ENCODE data around the gene PAGE1.

The PAGE1 gene

DNA sequence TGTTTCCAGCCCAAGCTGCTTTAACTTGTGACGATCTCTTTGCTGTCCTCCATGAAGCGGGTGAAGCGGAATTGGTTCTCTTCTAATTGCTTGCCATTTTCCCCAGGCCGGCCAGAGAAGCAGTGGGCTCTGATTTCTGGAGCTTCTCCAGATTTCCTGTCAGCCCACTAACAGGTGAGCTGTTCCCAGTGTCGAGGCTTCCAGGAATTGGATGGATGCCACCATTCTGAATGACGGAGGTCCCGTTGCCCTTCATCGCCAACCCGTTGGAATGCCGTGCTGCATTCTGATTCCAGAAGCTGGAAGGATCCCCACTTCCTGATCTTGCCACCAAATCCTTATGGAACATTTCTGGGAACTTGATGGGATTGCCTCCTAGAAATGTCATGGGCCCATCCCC lies 31.0 kb downstream of the PAGE1 start:
- Mint-ChIP-seq H3K27ac (no peak overlapping the region), H3K4me3 (no peak overlapping the region), H3K4me1 (no peaks in the 10 kb centered on the region), H3K36me3 (no peaks in the 10 kb centered on the region), H3K9me3 (no peaks in the 10 kb centered on the region), H3K27me3 (no peaks in the 10 kb centered on the region)
- ATAC-seq: no peak

GRCh38 chrX:49661881-49662280 lies 33.9 kb downstream of the PAGE1 start:
- Mint-ChIP-seq H3K36me3 (no peaks in the 10 kb centered on the region), H3K27ac (no peak overlapping the region), H3K4me1 (no peaks in the 10 kb centered on the region), H3K4me3 (no peak overlapping the region), H3K27me3 (no peaks in the 10 kb centered on the region), H3K9me3 (no peaks in the 10 kb centered on the region)
- ATAC-seq: no peak

- Mint-ChIP-seq H3K27ac (no peak overlapping the region), H3K4me3 (no peak overlapping the region), H3K27me3 (peaks cover 10% of the 10 kb centered on the region), H3K9me3 (no peaks in the 10 kb centered on the region), H3K4me1 (no peaks in the 10 kb centered on the region), H3K36me3 (no peaks in the 10 kb centered on the region)
- no peak for ATAC-seq
Observed at GRCh38 chrX:49659771-49660170, 36.0 kb downstream of the PAGE1 start.

GRCh38 chrX:49656533-49656932 lies 39.3 kb downstream of the PAGE1 start:
- peaks cover 10% of the 10 kb centered on the region for H3K27me3 Mint-ChIP-seq
- H3K27ac Mint-ChIP-seq: no peak overlapping the region
- H3K36me3 Mint-ChIP-seq: no peaks in the 10 kb centered on the region
- H3K4me3 Mint-ChIP-seq: no peak overlapping the region
- peaks cover 3% of the 10 kb centered on the region for H3K9me3 Mint-ChIP-seq
- no peaks in the 10 kb centered on the region for H3K4me1 Mint-ChIP-seq
- no peak for ATAC-seq

DNA sequence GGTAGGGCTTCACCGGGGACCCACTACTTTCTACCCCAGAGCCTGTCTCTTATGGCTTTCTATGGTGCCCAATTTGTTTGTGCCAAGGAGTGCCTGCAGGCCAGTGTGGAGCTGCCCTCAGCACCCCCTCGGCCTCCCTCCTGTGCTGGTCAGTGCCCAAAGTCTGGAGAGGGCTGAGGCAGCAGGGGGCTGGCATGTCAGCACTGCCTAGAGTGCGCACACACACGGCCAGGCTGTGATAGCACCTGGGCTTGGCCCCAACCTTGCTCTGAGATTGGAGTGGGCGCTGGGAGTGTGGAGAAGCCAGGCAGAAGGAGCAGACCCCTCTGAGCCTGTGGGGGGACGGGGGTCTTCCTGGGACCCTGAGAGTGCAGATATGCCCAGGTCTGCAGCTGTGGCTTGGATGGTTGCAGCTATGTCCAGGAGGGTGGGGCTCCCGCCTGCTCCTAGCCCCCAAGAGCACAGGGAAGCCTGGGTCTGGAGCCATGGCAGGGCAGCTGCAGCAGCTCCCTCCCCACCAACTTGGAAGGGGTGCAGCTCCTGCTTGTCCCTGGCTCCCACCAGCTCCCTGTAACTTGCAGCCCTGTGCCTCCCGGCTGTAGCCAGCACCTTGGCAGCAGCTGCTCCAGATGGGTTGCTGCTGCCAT lies 50.7 kb downstream of the PAGE1 start:
- no peaks in the 10 kb centered on the region for H3K27me3 Mint-ChIP-seq
- no peak overlapping the region for H3K27ac Mint-ChIP-seq
- no peak overlapping the region for H3K4me3 Mint-ChIP-seq
- no peaks in the 10 kb centered on the region for H3K9me3 Mint-ChIP-seq
- no peak for ATAC-seq
- H3K36me3 Mint-ChIP-seq: no peaks in the 10 kb centered on the region
- H3K4me1 Mint-ChIP-seq: no peaks in the 10 kb centered on the region
